GM18951 (cell line): ENCODE measurements around the gene RPL26.

ENCODE experiments used
- POLR2A ChIP-seq: IDR thresholded peaks from 4 replicates; pipeline ENCODE4 v1.6.1; 2011; ENCODE audit warnings: mild to moderate bottlenecking; ENCODE audit not compliant: insufficient read length, insufficient read depth; ENCODE audit errors: extremely low read depth
- in situ Hi-C: fragments of 300-500 bp; cut with MboI; formaldehyde crosslinking; loops from one replicate; pipeline ENCODE4 v1.12.0; 2022; ENCODE audit warnings: low sequenced_read_pairs, mixed read lengths, inconsistent platforms; ENCODE audit not compliant: unreplicated experiment

RPL26 gene

GRCh38 chr17:8383143-8383822 lies at the start of gene RPL26:
RPL26 (minus strand) TSS chr17:8383193; CDS start chr17:8382310, 883 bp downstream.
- peak; percentile 95 for TF ChIP-seq POLR2A
- in situ Hi-C loops: no loop called here

GRCh38 chr17:8430966-8431365 lies 48.0 kb upstream of the RPL26 start:
- in situ Hi-C loops: no loop called here
- TF ChIP-seq POLR2A: no peak

- no peak for TF ChIP-seq POLR2A
- in situ Hi-C loops: no loop called here
Observed at GRCh38 chr17:8426802-8427201, 43.8 kb upstream of the RPL26 start.

- TF ChIP-seq POLR2A: no peak
- in situ Hi-C loops: no loop called here
Observed at GRCh38 chr17:8426094-8426720, 43.2 kb upstream of the RPL26 start.

- in situ Hi-C loops: no loop called here
- no peak for TF ChIP-seq POLR2A
Observed at GRCh38 chr17:8421571-8421970, 38.6 kb upstream of the RPL26 start.

- in situ Hi-C loops: no loop called here
- TF ChIP-seq POLR2A: no peak
Observed at GRCh38 chr17:8420041-8420934, 37.3 kb upstream of the RPL26 start.

GRCh38 chr17:8419305-8419704 lies 36.3 kb upstream of the RPL26 start:
- no peak for TF ChIP-seq POLR2A
- in situ Hi-C loops: loop anchor here (10.0 kb wide), 1 partner anchor 325 kb away; the partner anchor contains the start of gene CCDC42

- in situ Hi-C loops: loop anchor here (10.0 kb wide), 1 partner anchor 326 kb away; the partner anchor contains the start of gene CCDC42
- TF ChIP-seq POLR2A: no peak
Observed at GRCh38 chr17:8418471-8418870, 35.5 kb upstream of the RPL26 start.

GRCh38 chr17:8417806-8418205 lies 34.8 kb upstream of the RPL26 start:
- in situ Hi-C loops: loop anchor here (10.0 kb wide), 1 partner anchor 327 kb away; the partner anchor contains the start of gene CCDC42
- no peak for TF ChIP-seq POLR2A

- in situ Hi-C loops: loop anchor here (10.0 kb wide), 1 partner anchor 331 kb away; the partner anchor contains the start of gene CCDC42
Observed at GRCh38 chr17:8413938-8414337, 30.9 kb upstream of the RPL26 start.

GRCh38 chr17:8413328-8413727 lies 30.3 kb upstream of the RPL26 start:
- in situ Hi-C loops: loop anchor here (10.0 kb wide), 1 partner anchor 331 kb away; the partner anchor contains the start of gene CCDC42
- no peak for TF ChIP-seq POLR2A

More at GRCh38 chr17:8413938-8414337, 30.9 kb upstream of the RPL26 start:
- no peak for TF ChIP-seq POLR2A

- no peak for TF ChIP-seq POLR2A
- in situ Hi-C loops: loop anchor here (10.0 kb wide), 1 partner anchor 333 kb away; the partner anchor contains the start of gene CCDC42
Observed at GRCh38 chr17:8412089-8412488, 29.1 kb upstream of the RPL26 start.

GRCh38 chr17:8410883-8411238 lies 27.9 kb upstream of the RPL26 start:
- in situ Hi-C loops: loop anchor here (10.0 kb wide), 1 partner anchor 334 kb away; the partner anchor contains the start of gene CCDC42

More at GRCh38 chr17:8410883-8411238, 27.9 kb upstream of the RPL26 start:
- no peak for TF ChIP-seq POLR2A
